ENCODE measurements around the gene ABCA12.

Gene ABCA12

GRCh38 chr2:215161301-215161829, 22.9 kb upstream of the ABCA12 start:
- TF ChIP-seq ELF4 (IDR thresholded peaks at IDR 0.05) (no peak), FOXA1 (IDR thresholded peaks at IDR 0.05) (no peak), FOXK2 (IDR thresholded peaks at IDR 0.05) (no peak), HDGF (IDR thresholded peaks at IDR 0.05; ENCODE audit: borderline replicate concordance) (no peak), BHLHE40 (IDR thresholded peaks at IDR 0.05; ENCODE audit: borderline replicate concordance) (no peak), CTBP1 (IDR thresholded peaks at IDR 0.05; ENCODE audit: borderline replicate concordance) (no peak), SP1 (IDR thresholded peaks at IDR 0.05) (no peak), LEF1 (IDR thresholded peaks at IDR 0.05; ENCODE audit: borderline replicate concordance) (no peak), ZNF384 (IDR thresholded peaks at IDR 0.05) (no peak), TARDBP (IDR thresholded peaks at IDR 0.05) (no peak), NFRKB (IDR thresholded peaks at IDR 0.05) (no peak), FOXM1 (IDR thresholded peaks at IDR 0.05; ENCODE audit: borderline replicate concordance) (no peak), L3MBTL2 (conservative IDR thresholded peaks at IDR 0.05) (no peak), PKNOX1 (IDR thresholded peaks at IDR 0.05) (no peak)
- ChIA-PET POLR2A (no interaction called here), CTCF (no interaction called here)
- no peak for DNase-seq (ENCODE audit: extremely low spot score)

- ChIA-PET POLR2A (no interaction called here), CTCF (no interaction called here)
Observed at GRCh38 chr2:215160081-215160480, 21.7 kb upstream of the ABCA12 start.

GRCh38 chr2:215156453-215156852, 18.0 kb upstream of the ABCA12 start:
- no peak for DNase-seq (ENCODE audit: extremely low spot score)
- POLR2A ChIA-PET: no interaction called here
- CTCF ChIA-PET: no interaction called here
- TF ChIP-seq ELF4 (IDR thresholded peaks at IDR 0.05) (no peak), HDGF (IDR thresholded peaks at IDR 0.05; ENCODE audit: borderline replicate concordance) (no peak), FOXM1 (IDR thresholded peaks at IDR 0.05; ENCODE audit: borderline replicate concordance) (no peak), NFRKB (IDR thresholded peaks at IDR 0.05) (no peak)

More at GRCh38 chr2:215160081-215160480, 21.7 kb upstream of the ABCA12 start:
- DNase-seq (ENCODE audit: extremely low spot score): no peak
- TF ChIP-seq ARNT (IDR thresholded peaks at IDR 0.05) (no peak), NFRKB (IDR thresholded peaks at IDR 0.05) (no peak), FOXA1 (IDR thresholded peaks at IDR 0.05) (no peak), CTBP1 (IDR thresholded peaks at IDR 0.05; ENCODE audit: borderline replicate concordance) (no peak), ELF4 (IDR thresholded peaks at IDR 0.05) (no peak)

GRCh38 chr2:215149894-215150293, 11.5 kb upstream of the ABCA12 start:
- no peak for DNase-seq (ENCODE audit: extremely low spot score)
- ChIA-PET CTCF (no interaction called here), POLR2A (no interaction called here)
- TF ChIP-seq PKNOX1 (IDR thresholded peaks at IDR 0.05) (no peak), HDGF (IDR thresholded peaks at IDR 0.05; ENCODE audit: borderline replicate concordance) (no peak), SP1 (IDR thresholded peaks at IDR 0.05) (no peak), CTBP1 (IDR thresholded peaks at IDR 0.05; ENCODE audit: borderline replicate concordance) (no peak), TARDBP (IDR thresholded peaks at IDR 0.05) (no peak), FOXM1 (IDR thresholded peaks at IDR 0.05; ENCODE audit: borderline replicate concordance) (no peak), ZNF384 (IDR thresholded peaks at IDR 0.05) (no peak), FOXK2 (IDR thresholded peaks at IDR 0.05) (no peak), ARNT (IDR thresholded peaks at IDR 0.05) (no peak), NFRKB (IDR thresholded peaks at IDR 0.05) (no peak), BHLHE40 (IDR thresholded peaks at IDR 0.05; ENCODE audit: borderline replicate concordance) (no peak), LEF1 (IDR thresholded peaks at IDR 0.05; ENCODE audit: borderline replicate concordance) (no peak), L3MBTL2 (conservative IDR thresholded peaks at IDR 0.05) (no peak), SUZ12 (IDR thresholded peaks at IDR 0.05) (no peak), ELF4 (IDR thresholded peaks at IDR 0.05) (no peak), FOXA1 (IDR thresholded peaks at IDR 0.05) (no peak)

GRCh38 chr2:215149486-215149885, 11.1 kb upstream of the ABCA12 start:
- ChIA-PET POLR2A (no interaction called here), CTCF (no interaction called here)
- TF ChIP-seq PKNOX1 (IDR thresholded peaks at IDR 0.05): no peak
- TF ChIP-seq ELF4 (IDR thresholded peaks at IDR 0.05): no peak
- TF ChIP-seq HDGF (IDR thresholded peaks at IDR 0.05; ENCODE audit: borderline replicate concordance): no peak
- no peak for TF ChIP-seq ZNF384 (IDR thresholded peaks at IDR 0.05)
- TF ChIP-seq TARDBP (IDR thresholded peaks at IDR 0.05): no peak
- no peak for TF ChIP-seq BHLHE40 (IDR thresholded peaks at IDR 0.05; ENCODE audit: borderline replicate concordance)
- TF ChIP-seq FOXK2 (IDR thresholded peaks at IDR 0.05): no peak
- TF ChIP-seq LEF1 (IDR thresholded peaks at IDR 0.05; ENCODE audit: borderline replicate concordance): no peak
- no peak for TF ChIP-seq FOXA1 (IDR thresholded peaks at IDR 0.05)
- no peak for TF ChIP-seq L3MBTL2 (conservative IDR thresholded peaks at IDR 0.05)
- no peak for TF ChIP-seq CTBP1 (IDR thresholded peaks at IDR 0.05; ENCODE audit: borderline replicate concordance)
- TF ChIP-seq NFRKB (IDR thresholded peaks at IDR 0.05): no peak
- TF ChIP-seq FOXM1 (IDR thresholded peaks at IDR 0.05; ENCODE audit: borderline replicate concordance): no peak
- no peak for TF ChIP-seq SP1 (IDR thresholded peaks at IDR 0.05)
- no peak for DNase-seq (ENCODE audit: extremely low spot score)

GRCh38 chr2:215149060-215149459, 10.6 kb upstream of the ABCA12 start:
- ChIA-PET POLR2A (no interaction called here), CTCF (no interaction called here)
- no peak for TF ChIP-seq SUZ12 (IDR thresholded peaks at IDR 0.05)
- no peak for TF ChIP-seq FOXA1 (IDR thresholded peaks at IDR 0.05)
- no peak for TF ChIP-seq TARDBP (IDR thresholded peaks at IDR 0.05)
- TF ChIP-seq LEF1 (IDR thresholded peaks at IDR 0.05; ENCODE audit: borderline replicate concordance): no peak
- TF ChIP-seq ELF4 (IDR thresholded peaks at IDR 0.05): no peak
- TF ChIP-seq CTBP1 (IDR thresholded peaks at IDR 0.05; ENCODE audit: borderline replicate concordance): no peak
- TF ChIP-seq L3MBTL2 (conservative IDR thresholded peaks at IDR 0.05): no peak
- no peak for TF ChIP-seq FOXK2 (IDR thresholded peaks at IDR 0.05)
- no peak for TF ChIP-seq PKNOX1 (IDR thresholded peaks at IDR 0.05)
- TF ChIP-seq ZNF384 (IDR thresholded peaks at IDR 0.05): no peak
- no peak for TF ChIP-seq BHLHE40 (IDR thresholded peaks at IDR 0.05; ENCODE audit: borderline replicate concordance)
- no peak for TF ChIP-seq FOXM1 (IDR thresholded peaks at IDR 0.05; ENCODE audit: borderline replicate concordance)
- TF ChIP-seq SP1 (IDR thresholded peaks at IDR 0.05): no peak
- TF ChIP-seq ARNT (IDR thresholded peaks at IDR 0.05): no peak
- TF ChIP-seq HDGF (IDR thresholded peaks at IDR 0.05; ENCODE audit: borderline replicate concordance): no peak
- TF ChIP-seq NFRKB (IDR thresholded peaks at IDR 0.05): no peak

More at GRCh38 chr2:215149060-215149459, 10.6 kb upstream of the ABCA12 start:
- no peak for DNase-seq (ENCODE audit: extremely low spot score)

Data from HEK293T (cell line).